Mucosa of descending colon (tissue), 3 donors: Measurements from ENCODE around the gene TCEAL8. TPM values are rescaled to one million over a fixed set of nuclear protein-coding genes. Genes with fewer than 3 reads are reported as not detected.
"Not testable (repeated sequence)": the region's sequence is repeated elsewhere in the genome, so short reads cannot be mapped to it uniquely, and the experiment has no call there.

Source experiments
- ATAC-seq: fragments of 200-7000 bp; cut with Tn5 transposase; one replicate; pipeline ENCODE4 v1.9.1; 2020; ENCODE audit warnings: mild to moderate bottlenecking, moderate library complexity
- DNase-seq, 3 donors: peaks; one replicate each; pipeline ENCODE4 v3.0.0-alpha.2; 2020
- H3K36me3 ChIP-seq: fragments of 200-600 bp; one replicate; pipeline ENCODE4 v1.8.0; 2021; ENCODE audit warnings: low read depth, mild to moderate bottlenecking
- H3K4me1 ChIP-seq: fragments of 200-600 bp; one replicate; pipeline ENCODE4 v1.8.0; 2021; ENCODE audit warnings: low read depth, mild to moderate bottlenecking
- H3K4me3 ChIP-seq: fragments of 200-600 bp; one replicate; pipeline ENCODE4 v1.8.0; 2021; ENCODE audit warnings: mild to moderate bottlenecking
- H3K9me3 ChIP-seq: fragments of 200-600 bp; one replicate; pipeline ENCODE4 v1.8.0; 2021; ENCODE audit warnings: mild to moderate bottlenecking
- intact Hi-C, 2 donors: fragments of 100-400 bp; cut with DNase I in 1 of 2; cut with micrococcal nuclease in 1 of 2; formaldehyde crosslinking; loops; one replicate each; pipeline versions ENCODE4 v1.11.0 to v1.11.1; 2022; cut with DNase I, micrococcal nuclease
- total RNA-seq, 3 donors: library from RNA; stranded (reverse); fragmentation: NEBNext Ultra II Directional in 2 of 3; extraction: Animal tissue kit (Norgen Biotek cat#: 25700) in 2 of 3; gene quantifications; one replicate each; pipeline versions ENCODE4 v1.2.1 to v1.2.4, GENCODE V29; 2021 to 2023
- TF ChIP-seq, protein P1 (sequence below): fragments of 200-600 bp; IDR thresholded peaks from one replicate; pipeline ENCODE4 v1.8.0; 2022; ENCODE audit warnings: antibody characterized with exemption, mild to moderate bottlenecking
- donor health status: DM: no; HTN: no; CAD: no; lungs with moderate emphysema.
- donor health status: DM: no; HTN: no; CAD: no.
- donor health status: DM: no; HTN: yes; CAD: no.

Gene TCEAL8
- total RNA-seq, 3 donors from 2014 or later = 24.4 to 43.0 (median 31.2) TPM

DNA sequence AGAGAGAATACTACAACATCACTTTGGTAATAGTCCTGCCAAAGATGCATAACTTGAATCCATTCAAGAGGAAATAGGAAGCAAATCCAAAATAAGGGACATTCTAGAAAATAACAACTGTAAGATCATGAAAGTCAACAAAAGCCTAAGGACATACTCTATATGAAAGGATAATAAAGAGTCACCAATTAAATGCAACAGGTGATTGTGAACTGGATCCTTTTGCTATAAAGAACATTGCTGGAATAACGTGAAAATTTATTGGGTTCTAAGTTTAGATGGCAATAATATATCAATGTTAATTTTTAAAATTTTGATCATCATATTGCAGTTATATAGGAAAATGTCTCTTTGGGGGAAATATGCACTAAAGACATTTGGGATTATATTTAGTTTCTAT is 20.1 kb downstream of the TCEAL8 start:
- intact Hi-C loops = no loop called here
- Histone ChIP-seq H3K9me3 (no peaks in the 10 kb centered on the region), H3K4me3 (no peak overlapping the region), H3K4me1 (no peaks in the 10 kb centered on the region), H3K36me3 (no peaks in the 10 kb centered on the region)
- no peak for DNase-seq
- TF ChIP-seq, protein P1, sequence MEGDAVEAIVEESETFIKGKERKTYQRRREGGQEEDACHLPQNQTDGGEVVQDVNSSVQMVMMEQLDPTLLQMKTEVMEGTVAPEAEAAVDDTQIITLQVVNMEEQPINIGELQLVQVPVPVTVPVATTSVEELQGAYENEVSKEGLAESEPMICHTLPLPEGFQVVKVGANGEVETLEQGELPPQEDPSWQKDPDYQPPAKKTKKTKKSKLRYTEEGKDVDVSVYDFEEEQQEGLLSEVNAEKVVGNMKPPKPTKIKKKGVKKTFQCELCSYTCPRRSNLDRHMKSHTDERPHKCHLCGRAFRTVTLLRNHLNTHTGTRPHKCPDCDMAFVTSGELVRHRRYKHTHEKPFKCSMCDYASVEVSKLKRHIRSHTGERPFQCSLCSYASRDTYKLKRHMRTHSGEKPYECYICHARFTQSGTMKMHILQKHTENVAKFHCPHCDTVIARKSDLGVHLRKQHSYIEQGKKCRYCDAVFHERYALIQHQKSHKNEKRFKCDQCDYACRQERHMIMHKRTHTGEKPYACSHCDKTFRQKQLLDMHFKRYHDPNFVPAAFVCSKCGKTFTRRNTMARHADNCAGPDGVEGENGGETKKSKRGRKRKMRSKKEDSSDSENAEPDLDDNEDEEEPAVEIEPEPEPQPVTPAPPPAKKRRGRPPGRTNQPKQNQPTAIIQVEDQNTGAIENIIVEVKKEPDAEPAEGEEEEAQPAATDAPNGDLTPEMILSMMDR = no peak
- no peak for ATAC-seq

DNA sequence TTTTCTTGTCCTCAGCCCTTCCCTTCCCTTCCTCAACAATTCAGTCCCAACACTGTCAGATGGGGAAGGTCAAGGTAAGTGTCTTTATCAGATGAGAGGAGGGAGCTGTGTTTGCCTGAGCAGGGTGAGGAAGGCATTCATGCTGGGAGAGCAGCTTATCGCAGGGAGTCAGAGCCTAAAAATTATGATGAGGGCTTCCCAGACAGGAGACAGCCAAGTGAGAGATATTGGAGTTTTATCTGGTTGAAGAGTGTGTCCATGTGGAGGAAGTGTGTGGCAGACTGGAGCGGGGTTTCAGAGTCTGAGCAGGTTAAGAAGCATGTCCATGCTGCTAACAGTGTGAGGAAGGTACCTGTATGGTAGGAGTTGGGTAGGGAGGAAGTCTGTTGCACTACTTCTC is 21.7 kb downstream of the TCEAL8 start:
- ATAC-seq = peak; percentile 55
- DNase-seq = no peak
- TF ChIP-seq, protein P1 = no peak

DNA sequence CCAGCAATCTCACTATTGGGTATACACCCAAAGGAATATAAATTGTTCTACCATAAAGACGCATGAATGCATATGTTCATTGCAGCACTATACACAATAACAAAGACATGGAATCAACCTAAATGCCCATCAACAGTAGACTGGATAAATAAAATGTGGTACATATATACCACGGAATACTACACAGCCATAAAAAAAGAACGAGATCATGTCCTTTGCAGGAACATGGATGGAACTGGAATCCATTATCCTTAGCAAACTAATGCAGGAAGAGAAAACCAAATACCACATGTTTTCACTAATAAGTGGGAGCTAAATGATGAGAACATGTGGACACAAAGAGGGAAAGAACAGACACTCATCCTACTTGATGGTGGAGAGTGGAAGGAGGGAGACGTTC is 29.0 kb downstream of the TCEAL8 start:
- ATAC-seq, intact Hi-C loops, H3K4me3 ChIP-seq, DNase-seq, H3K36me3 ChIP-seq, H3K9me3 ChIP-seq, H3K4me1 ChIP-seq: not testable (repeated sequence)

More for the DNA sequence above, 21.7 kb downstream of the TCEAL8 start:
- Histone ChIP-seq H3K4me3 (no peak overlapping the region), H3K36me3 (no peaks in the 10 kb centered on the region), H3K9me3 (no peaks in the 10 kb centered on the region), H3K4me1 (no peaks in the 10 kb centered on the region)
- intact Hi-C loops = no loop called here

DNA sequence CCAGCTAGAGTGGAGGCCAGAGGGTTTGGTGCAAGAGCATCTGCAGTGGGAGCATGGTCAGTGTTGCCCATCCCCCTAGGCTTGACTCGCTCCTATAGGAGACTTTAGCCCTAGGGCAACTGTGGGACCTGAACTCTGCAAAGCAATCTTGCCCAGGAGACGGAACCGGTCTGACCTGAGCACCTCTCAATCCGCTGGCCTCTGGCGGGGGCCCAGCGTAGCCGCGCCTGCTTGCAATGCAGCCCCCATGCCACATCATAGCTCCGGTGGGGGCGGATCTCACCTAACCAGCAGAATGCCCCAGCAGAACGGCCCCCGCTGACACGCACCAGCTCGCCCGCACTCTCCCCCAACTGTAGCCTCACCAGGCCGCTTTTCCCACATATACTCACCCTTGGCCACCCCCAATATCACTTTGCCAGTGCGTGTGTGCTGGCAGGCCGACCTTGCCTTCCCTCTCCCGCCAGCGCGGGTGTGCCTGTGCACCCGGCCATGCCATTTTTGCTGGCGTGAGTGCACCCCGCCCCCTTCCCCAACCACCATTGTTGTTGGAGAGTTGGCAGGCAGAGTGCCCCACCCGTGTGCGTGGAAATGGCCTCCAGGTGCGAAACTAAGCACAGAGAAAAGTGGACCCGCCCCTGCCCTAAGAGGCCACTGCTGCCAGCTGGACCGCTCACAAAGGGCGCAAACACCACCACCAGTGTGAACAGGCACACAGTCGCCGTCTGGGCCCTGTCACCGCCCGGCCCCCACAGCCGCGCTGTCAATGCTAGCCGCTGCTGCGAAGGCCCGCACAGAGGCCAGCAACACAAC is 34.2 kb downstream of the TCEAL8 start:
- DNase-seq = no peak
- H3K4me1 ChIP-seq = no peaks in the 10 kb centered on the region
- H3K4me3 ChIP-seq = no peak overlapping the region
- H3K9me3 ChIP-seq = no peaks in the 10 kb centered on the region
- no peaks in the 10 kb centered on the region for H3K36me3 ChIP-seq
- intact Hi-C loops = no loop called here
- ATAC-seq = no peak
- TF ChIP-seq, protein P1 = no peak

DNA sequence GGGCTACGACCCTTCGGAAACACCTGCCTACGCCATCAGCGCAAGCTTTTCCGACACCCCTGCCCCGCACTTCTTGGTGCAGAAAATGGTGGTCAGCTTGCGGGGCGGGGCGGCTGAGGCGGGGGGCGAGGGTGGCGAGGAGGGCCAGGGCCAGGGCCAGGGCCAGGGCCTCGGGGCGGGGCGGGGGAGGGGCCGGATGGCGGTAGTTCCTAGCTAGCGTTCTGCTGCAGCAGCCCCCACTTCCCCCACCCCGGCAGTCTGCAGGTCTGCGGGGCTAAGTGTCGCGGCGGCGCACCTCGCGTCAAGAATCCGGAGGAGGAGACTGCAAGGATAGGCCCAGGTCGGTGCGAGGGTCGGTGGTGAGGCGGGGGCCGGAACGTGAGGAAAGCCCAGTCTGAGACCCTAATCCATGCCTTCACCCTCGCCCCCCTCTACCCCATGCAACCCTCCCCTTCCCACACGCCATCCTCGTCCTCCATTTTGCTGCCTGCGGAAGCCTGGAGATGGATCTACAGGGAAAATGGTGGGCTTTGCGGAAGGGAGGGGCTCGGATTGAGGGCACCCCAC is 39.4 kb downstream of the TCEAL8 start:
- Histone ChIP-seq H3K4me1 (no peaks in the 10 kb centered on the region), H3K36me3 (no peaks in the 10 kb centered on the region), H3K4me3 (peak overlapping the region; percentile 54), H3K9me3 (no peaks in the 10 kb centered on the region)
- TF ChIP-seq, protein P1 = no peak
- ATAC-seq = peak; percentile 45
- DNase-seq = peak; percentile 7 to 62 (median 60)
- intact Hi-C loops = no loop called here

DNA sequence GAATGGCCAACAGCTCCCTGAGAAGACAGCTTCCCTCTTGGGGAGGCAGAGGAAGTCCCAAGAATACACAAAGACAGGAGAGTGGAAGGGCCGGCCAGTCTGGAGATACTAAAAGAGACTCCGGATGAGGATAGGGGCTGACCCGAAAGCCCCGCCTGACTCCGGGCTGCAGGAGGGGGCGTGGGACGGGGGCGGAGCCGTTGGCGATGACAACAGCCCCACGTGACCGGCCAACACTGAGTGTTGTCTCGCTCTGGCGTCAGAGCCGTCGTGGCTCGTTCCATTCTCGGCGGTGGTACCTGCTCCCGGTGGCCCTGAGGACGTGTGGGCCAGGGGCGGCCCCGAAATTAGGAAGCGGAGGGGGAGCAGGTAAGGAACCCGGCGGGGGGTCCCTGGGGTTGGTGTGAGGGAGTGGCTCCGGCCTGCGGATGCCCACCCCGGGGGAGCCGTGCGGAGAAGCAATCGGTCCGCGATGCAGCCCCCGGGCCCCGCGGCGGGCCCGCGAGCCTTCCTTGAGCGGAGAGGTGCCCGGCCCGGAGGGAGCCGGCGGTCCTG is 40.0 kb downstream of the TCEAL8 start, which contains the start of gene BEX4:
Gene BEX4 (plus strand): TSS at position 239 of the 555 bp plus-strand sequence. CDS start 1,046 bp downstream, outside the sequence.
- ATAC-seq (peak; percentile 95), DNase-seq (peak; percentile 85 to 89 (median 86))
- H3K4me1 ChIP-seq = no peaks in the 10 kb centered on the region
- TF ChIP-seq, protein P1 = no peak
- intact Hi-C loops = loop anchor here in 1 of 2 donors (5.0 kb wide), 1 partner anchor 32 kb away; no protein-coding TSS in a partner anchor
- no peaks in the 10 kb centered on the region for H3K36me3 ChIP-seq
- H3K9me3 ChIP-seq = no peaks in the 10 kb centered on the region
- H3K4me3 ChIP-seq = peak within 1 kb of the TSS; percentile 54
